Testis (tissue), 3 donors: ENCODE results near the gene RHOXF1. TPM values are rescaled to one million over a fixed set of nuclear protein-coding genes. Genes with fewer than 3 reads are reported as not detected.
"Not testable (repeated sequence)": the region's sequence is repeated elsewhere in the genome, so short reads cannot be mapped to it uniquely, and the experiment has no call there.

Source experiments
- DNase-seq: peaks from one replicate; pipeline ENCODE4 v3.0.0-alpha.2; 2019
- H3K27ac ChIP-seq, 2 donors: fragments of 200-600 bp; sonication (generic); one replicate each; pipeline ENCODE4 v1.5.1; 2019
- H3K27me3 ChIP-seq: fragments of 200-600 bp; sonication (generic); one replicate; pipeline ENCODE4 v1.5.1; 2019
- H3K36me3 ChIP-seq: fragments of 200-600 bp; sonication (generic); one replicate; pipeline ENCODE4 v1.5.1; 2017; ENCODE audit warnings: low read depth; ENCODE audit errors: missing control alignments
- H3K4me1 ChIP-seq: fragments of 200-600 bp; sonication (generic); one replicate; pipeline ENCODE4 v1.5.1; 2019
- H3K4me3 ChIP-seq, 2 donors: fragments of 200-600 bp; sonication (generic); one replicate each; pipeline ENCODE4 v1.5.1; 2017 to 2019
- H3K9me3 ChIP-seq: fragments of 200-600 bp; sonication (generic); one replicate; pipeline ENCODE4 v1.5.1; 2017
- WGBS, 2 donors: methylation state at CpG; one replicate each; pipeline ENCODE4 v1.1.5; 2018; 5-methylcytosine and 5-hydroxymethylcytosine counted together
- intact Hi-C: fragments of 100-400 bp; cut with DNase I; formaldehyde crosslinking; loops from one replicate; pipeline ENCODE4 v1.15.1; 2023; ENCODE audit warnings: low total_unique reads
- polyA plus RNA-seq: library from polyadenylated mRNA; stranded (reverse); fragments of 350-450 nt; fragmentation: Illumina TruSeq; extraction: RNeasy Lipid Tissue Mini Kit (QIAGEN cat#74804); gene quantifications from one replicate; pipeline ENCODE4 v1.2.3, GENCODE V29; 2014; ENCODE audit warnings: low read depth, low replicate concordance; ENCODE audit not compliant: insufficient read depth
- total RNA-seq, 2 donors: library from RNA; depleted of rRNA; stranded (reverse); fragments of >200 nt; gene quantifications; one replicate each; pipeline ENCODE4 v1.2.3, GENCODE V29; 2016

The RHOXF1 gene
- total and polyA plus RNA-seq, 3 donors from 2014 or later, result 24.1 to 48.7 (median 35.0) TPM

DNA sequence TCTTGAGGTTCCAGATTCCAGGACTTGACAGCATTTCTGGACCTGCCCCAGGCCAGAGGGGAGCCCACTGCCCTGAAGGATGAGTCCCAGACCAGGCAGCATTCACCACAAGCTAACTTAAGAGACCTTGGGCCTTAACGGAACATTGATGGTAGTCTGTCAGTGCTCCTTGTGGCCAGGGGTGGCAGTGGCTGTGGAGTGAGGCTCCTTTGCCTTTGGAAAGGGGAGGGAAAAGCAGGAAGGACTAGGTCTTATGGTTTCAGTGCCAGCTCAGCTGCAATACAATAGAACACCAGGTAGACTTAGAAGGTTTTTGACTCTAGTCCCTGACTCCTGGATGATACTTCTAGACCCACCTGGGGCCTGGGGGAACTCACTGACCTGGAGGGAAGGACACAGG, 49.5 kb downstream of the RHOXF1 start:
- H3K4me1 ChIP-seq, H3K9me3 ChIP-seq, intact Hi-C loops, H3K4me3 ChIP-seq, H3K27me3 ChIP-seq, H3K27ac ChIP-seq, DNase-seq, H3K36me3 ChIP-seq: not testable (repeated sequence)
- WGBS, 2 donors, result 86% methylated on average over 1 of the region's 1 CpG; no CpG with 5 or more reads in 1 of the 2 donors

Other genes starting within 250 kb of the RHOXF1 start
- 10 to 100 TPM in 1 of 2 donors, 1 to 10 TPM in 1; 8.8 to 12.7 TPM for gene RNF113A, start 244.2 kb downstream of the RHOXF1 start, total RNA-seq
- gene RNF113A, start 244.2 kb downstream of the RHOXF1 start, polyA plus RNA-seq, result 7.8 TPM
- 10 to 100 TPM; 36.6 to 41.0 TPM for gene NDUFA1, start 244.1 kb downstream of the RHOXF1 start, total RNA-seq
- gene NDUFA1, start 244.1 kb downstream of the RHOXF1 start, polyA plus RNA-seq, result 74.8 TPM
- gene AKAP14, start 220.0 kb downstream of the RHOXF1 start, total RNA-seq, result 10 to 100 TPM; 24.0 to 50.3 TPM
- gene AKAP14, start 220.0 kb downstream of the RHOXF1 start, polyA plus RNA-seq, result 63.8 TPM
- 10 to 100 TPM; 16.3 to 16.7 TPM for gene NKAP, start 172.2 kb downstream of the RHOXF1 start, total RNA-seq
- 4.6 TPM for gene NKAP, start 172.2 kb downstream of the RHOXF1 start, polyA plus RNA-seq
- gene RHOXF2B, start 38.2 kb downstream of the RHOXF1 start, total RNA-seq, result 1 to 10 TPM; 4.7 to 6.1 TPM
- 0.79 TPM for gene RHOXF2B, start 38.2 kb downstream of the RHOXF1 start, polyA plus RNA-seq
- 10 to 100 TPM; 12.1 to 18.3 TPM for gene RHOXF2, start 42.7 kb upstream of the RHOXF1 start, total RNA-seq
- 30.0 TPM for gene RHOXF2, start 42.7 kb upstream of the RHOXF1 start, polyA plus RNA-seq
- gene ZBTB33, start 134.9 kb upstream of the RHOXF1 start, total RNA-seq, result 10 to 100 TPM; 16.3 to 19.9 TPM
- gene ZBTB33, start 134.9 kb upstream of the RHOXF1 start, polyA plus RNA-seq, result 10.2 TPM
- under 1 TPM; 0.43 to 0.87 TPM for gene TMEM255A, start 195.5 kb upstream of the RHOXF1 start, total RNA-seq
- 2.2 TPM for gene TMEM255A, start 195.5 kb upstream of the RHOXF1 start, polyA plus RNA-seq
- under 1 TPM in 1 of 2 donors, not detected in 1; 0.08 TPM for gene ATP1B4, start 246.2 kb upstream of the RHOXF1 start, total RNA-seq
- 0.42 TPM for gene ATP1B4, start 246.2 kb upstream of the RHOXF1 start, polyA plus RNA-seq